Measurements from ENCODE around the gene ZBTB32. TPM values are rescaled to one million over a fixed set of nuclear protein-coding genes. Genes with fewer than 3 reads are reported as not detected.

ZBTB32 gene
- total RNA-seq, 1 donor = not detected

DNA sequence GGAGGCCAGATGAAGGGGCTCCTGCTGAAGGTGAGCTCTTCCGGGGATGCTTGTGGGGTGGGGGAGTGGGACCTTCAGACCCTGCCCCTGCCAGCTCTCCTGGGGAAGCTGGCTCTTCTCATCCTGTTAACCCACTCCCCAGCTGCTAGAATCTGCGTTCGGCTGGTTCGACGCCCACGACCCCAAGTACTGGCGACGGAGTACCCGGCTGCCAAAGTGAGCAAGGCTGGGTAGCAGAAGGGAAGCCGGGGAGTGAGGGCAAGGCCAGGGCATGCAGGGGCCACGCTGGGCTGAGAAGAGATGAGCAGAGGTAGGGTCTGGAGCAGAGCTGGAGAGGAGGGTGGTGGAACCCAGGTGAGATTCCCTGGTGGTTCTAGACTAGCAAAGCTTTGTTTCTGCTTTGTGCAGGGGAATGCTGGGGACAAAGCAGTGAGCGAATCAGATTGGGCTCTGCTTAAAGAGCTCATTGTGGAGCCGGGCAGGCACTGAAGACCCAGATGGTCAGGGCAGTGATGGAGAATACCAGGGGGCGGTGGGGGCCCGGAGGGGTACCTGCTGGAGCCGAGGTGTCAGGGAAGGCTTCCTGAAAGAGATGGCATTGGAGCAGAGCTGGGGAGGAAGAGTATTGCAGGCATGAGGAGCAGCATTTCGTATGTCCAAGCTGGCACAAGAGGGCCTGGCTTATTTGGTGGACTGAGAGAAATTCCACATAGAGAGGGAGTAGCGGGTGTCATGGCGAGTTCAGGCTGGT lies 23.8 kb downstream of the ZBTB32 start:
- no peak overlapping the region for H3K4me2 ChIP-seq (ENCODE audit: insufficient read depth, low read length)
- no peaks in the 10 kb centered on the region for H3K9me3 ChIP-seq (ENCODE audit: low read depth, low read length)
- peaks cover 82% of the 10 kb centered on the region for H3K36me3 ChIP-seq (ENCODE audit: insufficient read depth, low read length)
- TF ChIP-seq, protein P1, sequence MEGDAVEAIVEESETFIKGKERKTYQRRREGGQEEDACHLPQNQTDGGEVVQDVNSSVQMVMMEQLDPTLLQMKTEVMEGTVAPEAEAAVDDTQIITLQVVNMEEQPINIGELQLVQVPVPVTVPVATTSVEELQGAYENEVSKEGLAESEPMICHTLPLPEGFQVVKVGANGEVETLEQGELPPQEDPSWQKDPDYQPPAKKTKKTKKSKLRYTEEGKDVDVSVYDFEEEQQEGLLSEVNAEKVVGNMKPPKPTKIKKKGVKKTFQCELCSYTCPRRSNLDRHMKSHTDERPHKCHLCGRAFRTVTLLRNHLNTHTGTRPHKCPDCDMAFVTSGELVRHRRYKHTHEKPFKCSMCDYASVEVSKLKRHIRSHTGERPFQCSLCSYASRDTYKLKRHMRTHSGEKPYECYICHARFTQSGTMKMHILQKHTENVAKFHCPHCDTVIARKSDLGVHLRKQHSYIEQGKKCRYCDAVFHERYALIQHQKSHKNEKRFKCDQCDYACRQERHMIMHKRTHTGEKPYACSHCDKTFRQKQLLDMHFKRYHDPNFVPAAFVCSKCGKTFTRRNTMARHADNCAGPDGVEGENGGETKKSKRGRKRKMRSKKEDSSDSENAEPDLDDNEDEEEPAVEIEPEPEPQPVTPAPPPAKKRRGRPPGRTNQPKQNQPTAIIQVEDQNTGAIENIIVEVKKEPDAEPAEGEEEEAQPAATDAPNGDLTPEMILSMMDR (IDR thresholded peaks at IDR 0.05; ENCODE audit: extremely low read depth, low read depth, low read length) = no peak
- no peaks in the 10 kb centered on the region for H3K4me1 ChIP-seq (ENCODE audit: insufficient read depth, low read length)
- DNase-seq (ENCODE audit: insufficient read length, low spot score, missing footprints) = peak; percentile 62
- no peak overlapping the region for H3K4me3 ChIP-seq (ENCODE audit: insufficient read depth, low read length)
- H3K27ac ChIP-seq (ENCODE audit: low read depth, low read length) = no peak overlapping the region
- H2AFZ ChIP-seq (ENCODE audit: low read length) = no peak overlapping the region
- H3K27me3 ChIP-seq (ENCODE audit: insufficient read depth, low read length) = no peaks in the 10 kb centered on the region
- H3K79me2 ChIP-seq (ENCODE audit: insufficient read depth, low read length) = peaks cover 3% of the 10 kb centered on the region
- H4K20me1 ChIP-seq (ENCODE audit: insufficient read depth, low read length) = peaks cover 3% of the 10 kb centered on the region

GRCh38 chr19:35729021-35729420 lies 24.7 kb downstream of the ZBTB32 start:
- Histone ChIP-seq H3K27me3 (ENCODE audit: insufficient read depth, low read length) (no peaks in the 10 kb centered on the region), H2AFZ (ENCODE audit: low read length) (no peak overlapping the region), H3K79me2 (ENCODE audit: insufficient read depth, low read length) (no peaks in the 10 kb centered on the region), H4K20me1 (ENCODE audit: insufficient read depth, low read length) (peaks cover 4% of the 10 kb centered on the region), H3K9me3 (ENCODE audit: low read depth, low read length) (no peaks in the 10 kb centered on the region), H3K36me3 (ENCODE audit: insufficient read depth, low read length) (peaks cover 80% of the 10 kb centered on the region), H3K27ac (ENCODE audit: low read depth, low read length) (no peak overlapping the region), H3K4me3 (ENCODE audit: insufficient read depth, low read length) (no peak overlapping the region), H3K4me2 (ENCODE audit: insufficient read depth, low read length) (no peak overlapping the region), H3K4me1 (ENCODE audit: insufficient read depth, low read length) (no peaks in the 10 kb centered on the region)
- TF ChIP-seq, protein P1 (IDR thresholded peaks at IDR 0.05; ENCODE audit: extremely low read depth, low read depth, low read length) = no peak
- DNase-seq (ENCODE audit: insufficient read length, low spot score, missing footprints) = peak; percentile 55

GRCh38 chr19:35729763-35730162 lies 25.4 kb downstream of the ZBTB32 start:
- H3K4me2 ChIP-seq (ENCODE audit: insufficient read depth, low read length) = no peak overlapping the region
- DNase-seq (ENCODE audit: insufficient read length, low spot score, missing footprints) = peak; percentile 82
- H3K79me2 ChIP-seq (ENCODE audit: insufficient read depth, low read length) = no peaks in the 10 kb centered on the region
- H3K27ac ChIP-seq (ENCODE audit: low read depth, low read length) = no peak overlapping the region
- no peaks in the 10 kb centered on the region for H3K4me1 ChIP-seq (ENCODE audit: insufficient read depth, low read length)
- H3K9me3 ChIP-seq (ENCODE audit: low read depth, low read length) = no peaks in the 10 kb centered on the region
- H3K36me3 ChIP-seq (ENCODE audit: insufficient read depth, low read length) = peaks cover 80% of the 10 kb centered on the region
- H3K27me3 ChIP-seq (ENCODE audit: insufficient read depth, low read length) = no peaks in the 10 kb centered on the region
- peaks cover 10% of the 10 kb centered on the region for H4K20me1 ChIP-seq (ENCODE audit: insufficient read depth, low read length)
- no peak overlapping the region for H3K4me3 ChIP-seq (ENCODE audit: insufficient read depth, low read length)
- H2AFZ ChIP-seq (ENCODE audit: low read length) = no peak overlapping the region
- TF ChIP-seq, protein P1 (IDR thresholded peaks at IDR 0.05; ENCODE audit: extremely low read depth, low read depth, low read length) = no peak

- H3K4me1 ChIP-seq (ENCODE audit: insufficient read depth, low read length) = no peaks in the 10 kb centered on the region
- TF ChIP-seq, protein P1 (IDR thresholded peaks at IDR 0.05; ENCODE audit: extremely low read depth, low read depth, low read length) = no peak
- peaks cover 75% of the 10 kb centered on the region for H3K36me3 ChIP-seq (ENCODE audit: insufficient read depth, low read length)
- H3K4me3 ChIP-seq (ENCODE audit: insufficient read depth, low read length) = no peak overlapping the region
- H3K79me2 ChIP-seq (ENCODE audit: insufficient read depth, low read length) = no peaks in the 10 kb centered on the region
- DNase-seq (ENCODE audit: insufficient read length, low spot score, missing footprints) = peak; percentile 71
- no peaks in the 10 kb centered on the region for H3K9me3 ChIP-seq (ENCODE audit: low read depth, low read length)
- H3K4me2 ChIP-seq (ENCODE audit: insufficient read depth, low read length) = no peak overlapping the region
- no peaks in the 10 kb centered on the region for H3K27me3 ChIP-seq (ENCODE audit: insufficient read depth, low read length)
- no peak overlapping the region for H2AFZ ChIP-seq (ENCODE audit: low read length)
- peaks cover 10% of the 10 kb centered on the region for H4K20me1 ChIP-seq (ENCODE audit: insufficient read depth, low read length)
- H3K27ac ChIP-seq (ENCODE audit: low read depth, low read length) = no peak overlapping the region
Measured at GRCh38 chr19:35730326-35730725, 26.0 kb downstream of the ZBTB32 start.
